T-helper 1 cell treated with Interleukin-12 subunit alpha and Interleukin-12 subunit beta and Interleukin-4 antibody, amounts not matched to agents 30 μg/mL and 1 μg/mL, for 36 hours (primary cell): ENCODE measurements around the gene NFIA.

Experiments used
- H3K27ac Mint-ChIP-seq: one replicate; pipeline ENCODE4 v1.8.0; 2021; ENCODE audit warnings: mild to moderate bottlenecking, mixed read lengths
- H3K27me3 Mint-ChIP-seq: one replicate; pipeline ENCODE4 v1.8.0; 2021; ENCODE audit warnings: low read depth, mixed read lengths
- H3K36me3 Mint-ChIP-seq: one replicate; pipeline ENCODE4 v1.8.0; 2021; ENCODE audit warnings: low read depth, mixed read lengths
- H3K4me1 Mint-ChIP-seq: one replicate; pipeline ENCODE4 v1.8.0; 2021; ENCODE audit warnings: low read depth, mixed read lengths
- H3K4me3 Mint-ChIP-seq: one replicate; pipeline ENCODE4 v1.8.0; 2021; ENCODE audit warnings: mild to moderate bottlenecking, moderate library complexity, mixed read lengths
- H3K9me3 Mint-ChIP-seq: one replicate; pipeline ENCODE4 v1.8.0; 2021; ENCODE audit warnings: mixed read lengths

The NFIA gene

GRCh38 chr1:61441723-61442262 lies 359.4 kb downstream of the NFIA start:
- peaks cover 6% of the 10 kb centered on the region for H3K27me3 Mint-ChIP-seq
- no peak overlapping the region for H3K27ac Mint-ChIP-seq
- no peaks in the 10 kb centered on the region for H3K36me3 Mint-ChIP-seq
- no peak overlapping the region for H3K4me3 Mint-ChIP-seq
- no peaks in the 10 kb centered on the region for H3K9me3 Mint-ChIP-seq
- no peaks in the 10 kb centered on the region for H3K4me1 Mint-ChIP-seq

- H3K4me3 Mint-ChIP-seq, result no peak overlapping the region
Measured at GRCh38 chr1:61442544-61442943, 360.2 kb downstream of the NFIA start.

GRCh38 chr1:61444288-61444687 lies 361.9 kb downstream of the NFIA start:
- H3K4me1 Mint-ChIP-seq, result no peaks in the 10 kb centered on the region
- H3K9me3 Mint-ChIP-seq, result no peaks in the 10 kb centered on the region
- H3K27me3 Mint-ChIP-seq, result peaks cover 3% of the 10 kb centered on the region
- no peak overlapping the region for H3K27ac Mint-ChIP-seq
- no peak overlapping the region for H3K4me3 Mint-ChIP-seq
- H3K36me3 Mint-ChIP-seq, result no peaks in the 10 kb centered on the region

More at GRCh38 chr1:61442544-61442943, 360.2 kb downstream of the NFIA start:
- Mint-ChIP-seq H3K4me1 (no peaks in the 10 kb centered on the region), H3K36me3 (no peaks in the 10 kb centered on the region), H3K9me3 (no peaks in the 10 kb centered on the region), H3K27me3 (peaks cover 6% of the 10 kb centered on the region), H3K27ac (no peak overlapping the region)

- no peaks in the 10 kb centered on the region for H3K9me3 Mint-ChIP-seq
- no peaks in the 10 kb centered on the region for H3K4me1 Mint-ChIP-seq
- no peak overlapping the region for H3K4me3 Mint-ChIP-seq
- H3K36me3 Mint-ChIP-seq, result no peaks in the 10 kb centered on the region
- H3K27ac Mint-ChIP-seq, result no peak overlapping the region
- H3K27me3 Mint-ChIP-seq, result peaks cover 3% of the 10 kb centered on the region
Measured at GRCh38 chr1:61445269-61445825, 363.0 kb downstream of the NFIA start.

- Mint-ChIP-seq H3K4me3 (no peak overlapping the region), H3K27ac (no peak overlapping the region), H3K4me1 (no peaks in the 10 kb centered on the region), H3K9me3 (no peaks in the 10 kb centered on the region), H3K36me3 (no peaks in the 10 kb centered on the region), H3K27me3 (peaks cover 6% of the 10 kb centered on the region)
Measured at GRCh38 chr1:61446531-61446991, 364.2 kb downstream of the NFIA start.

GRCh38 chr1:61447106-61447967 lies 365.0 kb downstream of the NFIA start:
- no peaks in the 10 kb centered on the region for H3K4me1 Mint-ChIP-seq
- no peaks in the 10 kb centered on the region for H3K36me3 Mint-ChIP-seq
- H3K27me3 Mint-ChIP-seq, result peaks cover 7% of the 10 kb centered on the region
- H3K27ac Mint-ChIP-seq, result no peak overlapping the region
- no peaks in the 10 kb centered on the region for H3K9me3 Mint-ChIP-seq
- H3K4me3 Mint-ChIP-seq, result no peak overlapping the region

GRCh38 chr1:61447968-61448430 lies 365.6 kb downstream of the NFIA start:
- Mint-ChIP-seq H3K27ac (no peak overlapping the region), H3K4me1 (peaks cover 1% of the 10 kb centered on the region), H3K4me3 (no peak overlapping the region), H3K36me3 (no peaks in the 10 kb centered on the region), H3K27me3 (peaks cover 7% of the 10 kb centered on the region), H3K9me3 (no peaks in the 10 kb centered on the region)

GRCh38 chr1:61448914-61449313 lies 366.6 kb downstream of the NFIA start:
- no peak overlapping the region for H3K27ac Mint-ChIP-seq
- peaks cover 3% of the 10 kb centered on the region for H3K4me1 Mint-ChIP-seq
- H3K27me3 Mint-ChIP-seq, result peaks cover 7% of the 10 kb centered on the region
- H3K36me3 Mint-ChIP-seq, result no peaks in the 10 kb centered on the region
- H3K9me3 Mint-ChIP-seq, result no peaks in the 10 kb centered on the region
- H3K4me3 Mint-ChIP-seq, result no peak overlapping the region

- H3K4me3 Mint-ChIP-seq, result no peak overlapping the region
Measured at GRCh38 chr1:61449410-61449809, 367.0 kb downstream of the NFIA start.

GRCh38 chr1:61450454-61450853 lies 368.1 kb downstream of the NFIA start:
- Mint-ChIP-seq H3K4me3 (no peak overlapping the region), H3K27ac (no peak overlapping the region), H3K9me3 (no peaks in the 10 kb centered on the region), H3K36me3 (no peaks in the 10 kb centered on the region), H3K27me3 (peaks cover 7% of the 10 kb centered on the region), H3K4me1 (peaks cover 3% of the 10 kb centered on the region)

More at GRCh38 chr1:61449410-61449809, 367.0 kb downstream of the NFIA start:
- H3K27ac Mint-ChIP-seq, result no peak overlapping the region
- peaks cover 7% of the 10 kb centered on the region for H3K27me3 Mint-ChIP-seq
- H3K9me3 Mint-ChIP-seq, result no peaks in the 10 kb centered on the region
- H3K36me3 Mint-ChIP-seq, result no peaks in the 10 kb centered on the region
- H3K4me1 Mint-ChIP-seq, result peaks cover 3% of the 10 kb centered on the region

- H3K4me1 Mint-ChIP-seq, result peaks cover 3% of the 10 kb centered on the region
- no peaks in the 10 kb centered on the region for H3K9me3 Mint-ChIP-seq
- H3K27ac Mint-ChIP-seq, result no peak overlapping the region
- H3K27me3 Mint-ChIP-seq, result peaks cover 7% of the 10 kb centered on the region
- no peaks in the 10 kb centered on the region for H3K36me3 Mint-ChIP-seq
- H3K4me3 Mint-ChIP-seq, result no peak overlapping the region
Measured at GRCh38 chr1:61450872-61451571, 368.7 kb downstream of the NFIA start.

- H3K4me3 Mint-ChIP-seq, result no peak overlapping the region
- H3K27ac Mint-ChIP-seq, result no peak overlapping the region
- peaks cover 3% of the 10 kb centered on the region for H3K4me1 Mint-ChIP-seq
- H3K27me3 Mint-ChIP-seq, result peaks cover 4% of the 10 kb centered on the region
- no peaks in the 10 kb centered on the region for H3K36me3 Mint-ChIP-seq
- no peaks in the 10 kb centered on the region for H3K9me3 Mint-ChIP-seq
Measured at GRCh38 chr1:61451572-61451968, 369.2 kb downstream of the NFIA start.

- H3K4me1 Mint-ChIP-seq, result peaks cover 3% of the 10 kb centered on the region
- peaks cover 4% of the 10 kb centered on the region for H3K27me3 Mint-ChIP-seq
- H3K9me3 Mint-ChIP-seq, result no peaks in the 10 kb centered on the region
- H3K27ac Mint-ChIP-seq, result no peak overlapping the region
- no peaks in the 10 kb centered on the region for H3K36me3 Mint-ChIP-seq
- H3K4me3 Mint-ChIP-seq, result no peak overlapping the region
Measured at GRCh38 chr1:61452176-61453035, 370.0 kb downstream of the NFIA start.
